ENCODE data around the gene LRRC4C. TPM values are rescaled to one million over a fixed set of nuclear protein-coding genes. Genes with fewer than 3 reads are reported as not detected.

The LRRC4C gene
- total RNA-seq, 3 donors from 2014 or later = 0.29 to 4.1 TPM; not detected in 1

- DNase-seq (no peak), ATAC-seq (no peak)
- Histone ChIP-seq H3K4me3 (no peak overlapping the region), H3K4me1 (ENCODE audit: low read depth) (no peaks in the 10 kb centered on the region), H3K36me3 (ENCODE audit: low read depth) (no peaks in the 10 kb centered on the region), H3K9me3 (peaks cover 19% of the 10 kb centered on the region)
- intact Hi-C loops (cut with DNase I, micrococcal nuclease) = no loop called here
- TF ChIP-seq CTCF (IDR thresholded peaks at IDR 0.05) = no peak
Observed at GRCh38 chr11:41005986-41006385, 453.5 kb downstream of the LRRC4C start.

GRCh38 chr11:41003339-41004282 is 455.8 kb downstream of the LRRC4C start:
- Histone ChIP-seq H3K4me1 (ENCODE audit: low read depth) (no peaks in the 10 kb centered on the region), H3K4me3 (no peak overlapping the region), H3K36me3 (ENCODE audit: low read depth) (no peaks in the 10 kb centered on the region), H3K9me3 (peaks cover 17% of the 10 kb centered on the region)
- ATAC-seq = no peak
- no peak for TF ChIP-seq CTCF (IDR thresholded peaks at IDR 0.05)
- DNase-seq = no peak
- intact Hi-C loops (cut with DNase I, micrococcal nuclease) = no loop called here

GRCh38 chr11:40998920-40999319 is 460.5 kb downstream of the LRRC4C start:
- intact Hi-C loops (cut with DNase I, micrococcal nuclease) = no loop called here
- ATAC-seq = no peak
- Histone ChIP-seq H3K4me1 (ENCODE audit: low read depth) (no peaks in the 10 kb centered on the region), H3K9me3 (peaks cover 16% of the 10 kb centered on the region), H3K4me3 (no peak overlapping the region), H3K36me3 (ENCODE audit: low read depth) (no peaks in the 10 kb centered on the region)
- no peak for DNase-seq
- no peak for TF ChIP-seq CTCF (IDR thresholded peaks at IDR 0.05)

- H3K4me3 ChIP-seq = no peak overlapping the region
- peaks cover 19% of the 10 kb centered on the region for H3K9me3 ChIP-seq
- DNase-seq = no peak
- intact Hi-C loops (cut with DNase I, micrococcal nuclease) = no loop called here
- H3K36me3 ChIP-seq (ENCODE audit: low read depth) = no peaks in the 10 kb centered on the region
- TF ChIP-seq CTCF (IDR thresholded peaks at IDR 0.05) = no peak
- H3K4me1 ChIP-seq (ENCODE audit: low read depth) = no peaks in the 10 kb centered on the region
- no peak for ATAC-seq
Observed at GRCh38 chr11:40987776-40988435, 471.5 kb downstream of the LRRC4C start.

- DNase-seq (no peak), ATAC-seq (no peak)
- H3K9me3 ChIP-seq = peaks cover 15% of the 10 kb centered on the region
- intact Hi-C loops (cut with DNase I, micrococcal nuclease) = no loop called here
- no peak for TF ChIP-seq CTCF (IDR thresholded peaks at IDR 0.05)
- no peaks in the 10 kb centered on the region for H3K4me1 ChIP-seq (ENCODE audit: low read depth)
- H3K4me3 ChIP-seq = no peak overlapping the region
- no peaks in the 10 kb centered on the region for H3K36me3 ChIP-seq (ENCODE audit: low read depth)
Observed at GRCh38 chr11:40986320-40986719, 473.1 kb downstream of the LRRC4C start.

Data from mucosa of descending colon (tissue), 3 donors.